Heart left ventricle (tissue), 16 donors: ENCODE results near the gene DPM2. TPM values are rescaled to one million over a fixed set of nuclear protein-coding genes. Genes with fewer than 3 reads are reported as not detected.
A peak's percentile ranks its signal among the peaks of the same experiment; 100 is the strongest.

Source experiments
- ATAC-seq, 4 donors: fragments of 200-7000 bp; cut with Tn5 transposase; one replicate each; pipeline ENCODE4 v1.9.1; 2020 to 2022; ENCODE audit warnings: moderate library complexity in 4 of 4, mild to moderate bottlenecking in 3 of 4, moderate number of reproducible peaks in 1 of 4
- DNase-seq, 5 donors: peaks; one replicate each; pipeline ENCODE4 v3.0.0-alpha.2; 2020
- H3K27ac ChIP-seq, 12 donors: fragments of 200-600 bp; sonication (generic) in 4 of 12; one replicate each; pipeline versions ENCODE4 v1.5.0 to v1.8.0; 2016 to 2022; ENCODE audit warnings: mild to moderate bottlenecking in 2 of 12
- H3K27me3 ChIP-seq, 9 donors: fragments of 200-600 bp; sonication (generic) in 2 of 9; one replicate each; pipeline versions ENCODE4 v1.5.1 to v1.8.0; 2016 to 2022; ENCODE audit warnings: mild to moderate bottlenecking in 3 of 9
- H3K36me3 ChIP-seq, 9 donors: fragments of 200-600 bp; sonication (generic) in 2 of 9; one replicate each; pipeline versions ENCODE4 v1.5.0 to v1.8.0; 2018 to 2022; ENCODE audit warnings: mild to moderate bottlenecking in 2 of 9
- H3K4me1 ChIP-seq, 12 donors: fragments of 200-600 bp; sonication (generic) in 4 of 12; one replicate each; pipeline versions ENCODE4 v1.5.0 to v1.8.0; 2016 to 2022; ENCODE audit warnings: mild to moderate bottlenecking in 3 of 12
- H3K4me3 ChIP-seq, 12 donors: fragments of 200-600 bp; sonication (generic) in 4 of 12; one replicate each; pipeline versions ENCODE4 v1.5.0 to v1.8.0; 2017 to 2022; ENCODE audit warnings: mild to moderate bottlenecking in 9 of 12, moderate library complexity in 4 of 12
- H3K9me3 ChIP-seq, 12 donors: fragments of 200-600 bp; sonication (generic) in 4 of 12; one replicate each; pipeline versions ENCODE4 v1.5.0 to v1.8.0; 2016 to 2022; ENCODE audit warnings: mild to moderate bottlenecking in 1 of 12
- CTCF ChIP-seq, 12 donors: fragments of 200-600 bp; sonication (generic) in 4 of 12; IDR thresholded peaks; one replicate each; pipeline versions ENCODE4 v1.5.0 to v1.8.0; 2018 to 2022; ENCODE audit warnings: antibody characterized with exemption in 12 of 12, mild to moderate bottlenecking in 5 of 12
- POLR2A ChIP-seq, 2 donors: fragments of 450-650 bp; IDR thresholded peaks; one replicate each; pipeline ENCODE4 v1.6.1; 2017; ENCODE audit warnings: antibody characterized with exemption in 2 of 2, mild to moderate bottlenecking in 2 of 2, moderate library complexity in 2 of 2
- WGBS, 4 donors: extraction: QIAGEN DNeasy Blood & Tissue Kit in 2 of 4; methylation state at CpG; one replicate each; pipeline versions ENCODE4 v1.1.5 to v1.1.7; 2013 to 2018; 5-methylcytosine and 5-hydroxymethylcytosine counted together
- intact Hi-C, 10 donors: fragments of 100-400 bp; cut with DNase I; formaldehyde crosslinking; loops; one replicate each; pipeline versions ENCODE4 v1.11.1 to v1.14.2; 2022
- polyA plus RNA-seq, 2 donors: library from polyadenylated mRNA; stranded (reverse); fragments of 200-250 nt; gene quantifications; one replicate each; pipeline ENCODE4 v1.2.3, GENCODE V29; 2013
- total RNA-seq, 9 donors: library from RNA; depleted of rRNA in 2 of 9; stranded (reverse); fragments of >200 nt in 2 of 9; fragmentation: NEBNext Ultra II Directional in 3 of 9; extraction: Animal tissue kit (Norgen Biotek cat#: 25700) in 3 of 9; gene quantifications; one replicate each; pipeline versions ENCODE4 v1.1.0 to v1.2.4, GENCODE V29; 2016 to 2023
- donor health status: ischemic (EF 13 %, LVEDD 7.1; RV severe dilation, severe dysfunction).
- donor health status: healthy with polysubstance abuse.
- donor health status: DM: no; HTN: yes; CAD: no.
- donor health status: DM: no; HTN: no; CAD: no.
- donor health status: ischemic (EF 25% LVEDD 6.9; RV normal size, moderate dysfunction).
- donor health status: ischemic (EF 25% LVEDD 5.7; RV mildly dilated, moderate dysfunction).
- donor health status: healthy.
- donor health status: DM: yes; HTN: yes; CAD: no.
- donor health status: ischemic (EF 35%, LVEDD 5.7; RV mildly dilated, moderate dysfunction).
- donor health status: nonischemic (EF 11% LVEDD 7.7; RV severe dilation, severe dysfunction).
- donor health status: DM: yes; HTN: yes; CAD: no.
- donor health status: PGD.
- donor health status: ischemic (EF 29% LVEDD 5.4; RV normal size, mild dysfunction).
- donor health status: nonischemic (EF 23%, LVEDD 6.1; RV moderate dilation, normal function).

Gene DPM2
- total and polyA plus RNA-seq, 11 donors: 7.2 to 31.7 (median 13.5) TPM

GRCh38 chr9:127944586-127945218 lies 7.0 kb upstream of the DPM2 start:
- peak in 1 of 5 donors; percentile 24 for DNase-seq
- WGBS, 4 donors: 94 to 95% (median 94%) methylated on average over 33 to 38 of the region's 38 CpGs
- H3K9me3 ChIP-seq: no peaks in the 10 kb centered on the region
- H3K27me3 ChIP-seq: no peaks in the 10 kb centered on the region
- ATAC-seq: no peak
- peaks cover 0 to 49% (median 23%) of the 10 kb centered on the region in 12 donors for H3K4me1 ChIP-seq
- TF ChIP-seq CTCF (IDR thresholded peaks at IDR 0.05): no peak
- TF ChIP-seq POLR2A (IDR thresholded peaks at IDR 0.05): no peak
- peaks cover 0 to 36% (median 18%) of the 10 kb centered on the region in 9 donors for H3K36me3 ChIP-seq
- H3K27ac ChIP-seq: peak overlapping the region in 2 of 12 donors; percentile 38 to 60
- intact Hi-C loops: loop anchor here in 5 of 10 donors (5.0 kb wide), 1 partner anchor 173 kb away; no protein-coding TSS in a partner anchor
- no peak overlapping the region for H3K4me3 ChIP-seq

- Histone ChIP-seq H3K36me3 (peaks cover 0 to 36% (median 18%) of the 10 kb centered on the region in 9 donors), H3K27ac (peak overlapping the region in 1 of 12 donors; percentile 38), H3K4me1 (peaks cover 0 to 42% (median 20%) of the 10 kb centered on the region in 12 donors)
Measured at GRCh38 chr9:127943731-127944144, 6.1 kb upstream of the DPM2 start.

GRCh38 chr9:127943011-127943662 lies 5.5 kb upstream of the DPM2 start:
- Histone ChIP-seq H3K9me3 (no peaks in the 10 kb centered on the region), H3K4me1 (peaks cover 0 to 42% (median 24%) of the 10 kb centered on the region in 12 donors), H3K27me3 (no peaks in the 10 kb centered on the region), H3K36me3 (peaks cover 0 to 36% (median 18%) of the 10 kb centered on the region in 9 donors), H3K4me3 (no peak overlapping the region), H3K27ac (peak overlapping the region in 1 of 12 donors; percentile 38)
- 75 to 83% (median 78%) methylated on average over 8 to 14 of the region's 14 CpGs for WGBS, 4 donors
- intact Hi-C loops: loop anchor here (1.0 to 5.0 kb wide), 5 partner anchors 92 to 176 kb away; no protein-coding TSS in a partner anchor
- TF ChIP-seq POLR2A (IDR thresholded peaks at IDR 0.05) (no peak), CTCF (IDR thresholded peaks at IDR 0.05) (peak in 2 of 12 donors; percentile 2 to 8)
- ATAC-seq (no peak), DNase-seq (no peak)

More at GRCh38 chr9:127943731-127944144, 6.1 kb upstream of the DPM2 start:
- Histone ChIP-seq H3K27me3 (no peaks in the 10 kb centered on the region), H3K4me3 (no peak overlapping the region), H3K9me3 (no peaks in the 10 kb centered on the region)
- ATAC-seq (peak; percentile 70 to 85 (median 75)), DNase-seq (peak; percentile 83 to 92 (median 90))
- TF ChIP-seq POLR2A (IDR thresholded peaks at IDR 0.05) (no peak), CTCF (IDR thresholded peaks at IDR 0.05) (peak; percentile 84 to 97 (median 88))
- intact Hi-C loops: loop anchor here (1.0 to 5.0 kb wide), 5 partner anchors 91 to 175 kb away; no protein-coding TSS in a partner anchor
- WGBS, 4 donors: 27 to 43% (median 37%) methylated on average over 10 to 13 of the region's 13 CpGs
